Ectodermal cell (in vitro differentiated cells): ENCODE data around the gene KANK3. TPM values are rescaled to one million over a fixed set of nuclear protein-coding genes. Genes with fewer than 3 reads are reported as not detected.
A peak's percentile ranks its signal among the peaks of the same experiment; 100 is the strongest.
"Not testable (repeated sequence)": the region's sequence is repeated elsewhere in the genome, so short reads cannot be mapped to it uniquely, and the experiment has no call there.

Experiments used
- H3K27ac ChIP-seq: 2 replicates; pipeline ENCODE4 v1.7.0; 2013; ENCODE audit warnings: mild to moderate bottlenecking, low read depth, low read length; ENCODE audit not compliant: insufficient read depth, poor library complexity, severe bottlenecking
- H3K27me3 ChIP-seq: 2 replicates; pipeline ENCODE4 v1.7.0; 2013; ENCODE audit warnings: mild to moderate bottlenecking, low read length; ENCODE audit not compliant: insufficient read depth, control insufficient read depth, poor library complexity, severe bottlenecking
- H3K36me3 ChIP-seq: one replicate; pipeline ENCODE4 v1.7.0; 2013; ENCODE audit warnings: low read length; ENCODE audit not compliant: control insufficient read depth, insufficient read depth
- H3K4me1 ChIP-seq: one replicate; pipeline ENCODE4 v1.7.0; 2013; ENCODE audit warnings: low read length; ENCODE audit not compliant: control insufficient read depth, insufficient read depth
- H3K4me3 ChIP-seq: 2 replicates; pipeline ENCODE4 v1.7.0; 2013; ENCODE audit warnings: low read depth, low read length, control low read depth; ENCODE audit not compliant: insufficient read depth
- H3K9me3 ChIP-seq: 2 replicates; pipeline ENCODE4 v1.7.0; 2013; ENCODE audit warnings: mild to moderate bottlenecking, low read length, moderate library complexity; ENCODE audit not compliant: control insufficient read depth
- WGBS, 2 experiments: methylation state at CpG; one replicate each; pipeline ENCODE4 v1.1.7; 2013; ENCODE audit warnings: missing lambda C conversion rate in 2 of 2; 5-methylcytosine and 5-hydroxymethylcytosine counted together
- polyA plus RNA-seq, 4 experiments: library from polyadenylated mRNA; stranded (reverse); fragments of 50-300 nt; gene quantifications; one replicate each; pipeline ENCODE4 v1.2.3, GENCODE V29; 2013

The KANK3 gene
- 1.2 TPM for polyA plus RNA-seq (2013, experiment 1 of 4)
- 0.59 TPM for polyA plus RNA-seq (2013, experiment 2 of 4)
- 0.43 TPM for polyA plus RNA-seq (2013, experiment 3 of 4)
- polyA plus RNA-seq (2013, experiment 4 of 4), result 0.93 TPM

DNA sequence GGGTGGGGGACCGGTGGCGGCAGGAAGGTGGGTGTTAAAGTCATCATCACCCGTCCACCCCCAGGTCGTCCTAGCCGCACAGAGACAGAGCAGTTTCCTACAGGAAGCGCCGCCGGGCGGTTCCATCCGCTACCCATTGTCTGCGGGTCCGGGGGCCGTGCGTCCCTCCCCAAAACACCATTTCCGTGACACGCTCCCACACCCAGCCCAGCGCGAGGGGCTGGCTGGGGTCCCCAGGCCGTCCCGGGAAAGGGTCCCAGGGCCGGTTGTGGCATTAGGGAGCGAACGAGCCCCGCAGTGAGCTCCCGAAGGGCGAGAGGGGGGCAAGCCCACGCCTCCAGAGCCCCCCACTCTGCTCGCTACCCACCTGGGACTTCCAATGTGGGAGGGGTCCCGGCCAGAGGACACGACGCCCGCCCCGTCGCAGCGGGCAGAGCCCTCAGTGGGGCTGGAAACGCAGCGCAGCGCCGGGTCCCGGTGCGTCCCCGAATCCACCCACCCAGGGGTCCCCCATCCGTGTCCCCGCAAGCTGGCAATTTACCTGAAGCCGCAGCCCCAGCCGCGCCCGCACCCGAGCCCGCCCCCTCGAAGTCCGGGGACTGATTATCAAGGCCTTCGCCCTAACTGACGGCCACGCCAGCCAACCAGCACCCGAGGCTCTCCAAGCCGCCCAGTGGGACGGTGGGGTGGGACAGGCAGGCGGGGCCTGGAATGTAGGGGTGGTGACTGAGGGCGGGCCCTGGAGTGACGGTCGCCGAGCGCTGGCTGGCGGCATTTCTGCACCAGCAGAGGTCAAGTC lies at the start of gene KANK3:
Gene KANK3, minus strand, starts transcription at position 579 of the 799 bp plus-strand sequence. CDS start 5,434 bp downstream, outside the sequence.
- Histone ChIP-seq H3K27ac (no peak within 1 kb of the TSS), H3K36me3 (no peaks in the 10 kb centered on the region), H3K4me3 (peak within 1 kb of the TSS; percentile 30), H3K27me3 (peaks cover 60% of the 10 kb centered on the region), H3K9me3 (no peaks in the 10 kb centered on the region), H3K4me1 (no peaks in the 10 kb centered on the region)
- WGBS, 2 experiments, result 11% methylated on average over 65 of the region's 65 CpGs

DNA sequence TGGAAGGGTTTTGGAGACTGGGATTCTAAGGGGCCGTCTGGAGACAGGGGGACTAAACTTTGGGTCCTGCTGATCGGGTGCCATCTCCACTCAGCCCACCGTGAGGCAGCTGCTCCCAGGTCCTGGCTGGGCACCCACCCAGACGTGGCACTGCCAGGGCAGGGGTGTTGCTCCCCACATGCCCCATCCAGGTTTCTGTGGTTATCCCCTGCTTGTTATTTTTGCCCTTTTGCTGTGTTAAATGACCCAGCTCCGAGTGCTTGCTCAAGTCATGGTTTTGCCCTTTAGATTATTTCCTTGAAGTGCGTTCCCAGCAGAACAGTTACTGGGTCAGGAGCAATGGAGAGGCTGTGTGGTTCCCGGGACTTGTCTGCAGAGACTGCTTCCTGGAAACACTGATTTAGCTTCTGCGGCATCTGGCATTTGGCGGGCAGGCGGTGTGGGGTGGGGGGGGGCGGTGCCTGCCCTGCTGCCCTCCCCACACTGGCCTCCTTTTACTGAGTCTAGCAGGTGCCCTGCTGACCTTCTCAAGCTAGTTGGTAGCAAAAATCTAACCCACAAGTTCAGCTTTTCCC lies 49.0 kb upstream of the KANK3 start:
- H3K27ac ChIP-seq, result peak overlapping the region; percentile 3
- H3K9me3 ChIP-seq, result no peaks in the 10 kb centered on the region
- no peaks in the 10 kb centered on the region for H3K27me3 ChIP-seq
- H3K4me3 ChIP-seq, result no peak overlapping the region
- peaks cover 10% of the 10 kb centered on the region for H3K4me1 ChIP-seq
- WGBS, 2 experiments, result 85 to 90% methylated on average over 11 of the region's 11 CpGs
- H3K36me3 ChIP-seq, result no peaks in the 10 kb centered on the region

DNA sequence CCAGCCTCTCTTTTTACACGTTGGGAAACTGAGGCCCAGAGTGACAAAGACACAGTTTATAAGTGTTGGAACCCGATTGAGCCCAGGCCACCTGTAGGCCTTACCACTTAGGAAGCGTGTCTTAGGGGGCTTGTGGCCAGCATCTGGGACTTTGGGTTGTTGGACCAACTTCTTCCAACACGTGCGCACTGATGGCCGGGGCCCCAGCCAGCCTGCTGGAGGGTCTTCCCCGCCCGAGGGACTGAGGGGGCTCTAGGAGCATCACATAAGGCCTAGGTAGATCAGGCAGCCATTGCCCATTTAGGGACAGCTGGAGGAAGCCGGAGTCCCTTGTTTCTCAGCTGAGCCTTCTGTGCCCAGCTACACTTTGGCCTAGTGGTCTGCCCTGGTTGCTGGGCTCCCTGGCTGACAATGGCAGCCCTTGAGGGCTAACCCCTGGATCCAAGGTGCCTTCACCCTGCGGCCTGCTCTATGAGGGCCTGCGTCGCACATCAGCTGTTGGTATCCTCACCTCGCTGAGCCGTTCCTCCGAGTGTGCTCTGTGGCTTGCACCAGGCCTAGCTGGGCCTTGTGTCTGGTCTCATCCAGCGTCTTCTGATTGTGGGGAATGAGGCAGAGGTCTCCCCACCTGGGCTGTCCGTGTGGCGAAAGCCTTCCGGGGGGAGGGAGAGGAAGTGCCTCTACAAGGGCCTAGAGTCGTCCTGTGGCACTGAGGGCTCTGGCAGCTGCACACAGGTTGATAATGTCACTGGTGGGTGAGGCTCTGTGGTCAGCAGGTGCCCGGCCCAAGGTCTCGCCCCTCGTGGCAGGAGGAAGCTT lies 48.3 kb upstream of the KANK3 start:
- 89% methylated on average over 23 of the region's 23 CpGs for WGBS, 2 experiments
- no peaks in the 10 kb centered on the region for H3K9me3 ChIP-seq
- H3K4me3 ChIP-seq, result peak overlapping the region; percentile 30
- H3K27me3 ChIP-seq, result no peaks in the 10 kb centered on the region
- no peak overlapping the region for H3K27ac ChIP-seq
- H3K4me1 ChIP-seq, result peaks cover 8% of the 10 kb centered on the region
- H3K36me3 ChIP-seq, result no peaks in the 10 kb centered on the region

DNA sequence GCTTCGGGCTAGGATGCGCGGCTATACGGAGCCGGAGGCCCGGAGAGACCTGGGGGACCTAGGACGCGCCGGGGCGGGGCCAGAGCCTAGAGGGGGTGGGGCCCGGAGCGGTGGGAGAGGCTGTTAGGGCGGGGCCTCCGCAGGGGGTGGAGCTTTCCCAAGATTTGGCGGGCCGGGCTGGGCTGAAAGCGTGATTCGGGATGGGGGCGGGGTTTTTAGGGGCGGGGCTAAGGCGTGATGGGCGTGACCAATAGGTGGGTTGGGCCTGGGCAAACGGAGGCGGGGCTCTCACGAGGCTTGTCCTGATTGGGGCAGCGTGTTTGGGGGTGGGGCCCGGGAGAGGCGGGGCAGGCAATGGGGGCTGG lies 47.5 kb upstream of the KANK3 start:
- Histone ChIP-seq H3K27me3 (no peaks in the 10 kb centered on the region), H3K4me3 (peak overlapping the region; percentile 100), H3K36me3 (no peaks in the 10 kb centered on the region), H3K4me1 (peaks cover 8% of the 10 kb centered on the region), H3K27ac (peak overlapping the region; percentile 100), H3K9me3 (no peaks in the 10 kb centered on the region)
- WGBS, 2 experiments, result 0 to 1% methylated on average over 28 of the region's 28 CpGs

DNA sequence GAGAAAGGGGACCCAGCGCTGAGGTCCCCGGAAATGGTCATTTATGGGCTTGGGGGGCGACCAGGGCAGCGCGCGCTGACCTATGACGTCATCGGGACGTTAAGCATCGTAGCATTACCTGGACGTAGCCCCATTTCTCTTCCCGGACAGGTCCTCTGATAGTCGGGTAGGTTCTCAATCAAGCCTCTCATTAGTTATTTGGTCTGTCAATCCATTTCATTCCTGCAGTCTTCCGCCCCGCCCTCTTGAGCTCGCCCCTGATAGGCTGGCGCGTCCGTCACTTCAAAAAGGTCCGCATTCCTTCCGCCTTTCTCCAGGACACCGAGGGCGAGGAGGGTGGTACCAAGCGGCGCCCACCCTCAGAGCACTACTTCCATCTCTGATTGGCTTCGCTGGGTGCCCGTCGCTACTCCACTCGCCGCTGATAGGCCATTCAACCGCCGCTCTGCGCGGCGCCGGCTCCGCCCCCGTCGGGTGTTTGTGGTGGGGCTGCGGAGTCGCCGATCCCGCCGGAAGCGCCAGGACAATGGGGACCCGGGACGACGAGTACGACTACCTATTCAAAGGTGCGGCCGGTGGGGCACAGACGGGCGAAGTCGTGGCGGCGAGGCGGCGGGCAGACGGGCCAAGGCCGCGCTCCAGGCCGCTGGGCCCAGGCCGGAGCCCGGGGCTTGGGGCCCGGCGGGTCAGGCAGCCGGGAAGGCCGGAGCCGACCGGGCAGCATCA lies 47.0 kb upstream of the KANK3 start, which contains the start of gene RAB11B:
Gene RAB11B, plus strand, starts transcription at position 470 of the 726 bp plus-strand sequence. Its CDS starts 57 bp downstream, at position 527.
- peak within 1 kb of the TSS; percentile 100 for H3K27ac ChIP-seq
- H3K27me3 ChIP-seq, result no peaks in the 10 kb centered on the region
- H3K36me3 ChIP-seq, result no peaks in the 10 kb centered on the region
- peaks cover 8% of the 10 kb centered on the region for H3K4me1 ChIP-seq
- peak within 1 kb of the TSS; percentile 100 for H3K4me3 ChIP-seq
- no peaks in the 10 kb centered on the region for H3K9me3 ChIP-seq
- 0% methylated on average over 70 of the region's 70 CpGs for WGBS, 2 experiments

DNA sequence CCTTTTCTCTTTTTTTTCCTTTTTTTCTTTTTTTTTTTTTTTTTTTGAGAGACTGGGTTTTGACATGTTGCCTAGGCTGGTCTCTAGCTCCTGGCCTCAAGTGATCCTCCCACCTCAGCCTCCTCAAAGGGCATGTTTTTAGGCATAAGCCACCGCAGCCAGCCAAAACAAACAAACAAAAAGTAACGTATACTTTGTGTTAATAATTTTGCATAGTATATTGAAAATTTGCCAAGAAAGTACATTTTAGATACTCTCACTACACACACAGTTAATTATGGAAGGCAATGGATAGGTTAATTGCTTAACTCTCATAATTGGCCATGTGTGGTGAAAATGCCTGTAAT lies 45.5 kb upstream of the KANK3 start:
- H3K9me3 ChIP-seq, result no peaks in the 10 kb centered on the region
- no peak overlapping the region for H3K4me3 ChIP-seq
- H3K4me1 ChIP-seq, result peaks cover 8% of the 10 kb centered on the region
- no peak overlapping the region for H3K27ac ChIP-seq
- no peaks in the 10 kb centered on the region for H3K36me3 ChIP-seq
- no peaks in the 10 kb centered on the region for H3K27me3 ChIP-seq
- WGBS, 2 experiments, result no CpG with 5 or more reads among the region's 2 CpGs

DNA sequence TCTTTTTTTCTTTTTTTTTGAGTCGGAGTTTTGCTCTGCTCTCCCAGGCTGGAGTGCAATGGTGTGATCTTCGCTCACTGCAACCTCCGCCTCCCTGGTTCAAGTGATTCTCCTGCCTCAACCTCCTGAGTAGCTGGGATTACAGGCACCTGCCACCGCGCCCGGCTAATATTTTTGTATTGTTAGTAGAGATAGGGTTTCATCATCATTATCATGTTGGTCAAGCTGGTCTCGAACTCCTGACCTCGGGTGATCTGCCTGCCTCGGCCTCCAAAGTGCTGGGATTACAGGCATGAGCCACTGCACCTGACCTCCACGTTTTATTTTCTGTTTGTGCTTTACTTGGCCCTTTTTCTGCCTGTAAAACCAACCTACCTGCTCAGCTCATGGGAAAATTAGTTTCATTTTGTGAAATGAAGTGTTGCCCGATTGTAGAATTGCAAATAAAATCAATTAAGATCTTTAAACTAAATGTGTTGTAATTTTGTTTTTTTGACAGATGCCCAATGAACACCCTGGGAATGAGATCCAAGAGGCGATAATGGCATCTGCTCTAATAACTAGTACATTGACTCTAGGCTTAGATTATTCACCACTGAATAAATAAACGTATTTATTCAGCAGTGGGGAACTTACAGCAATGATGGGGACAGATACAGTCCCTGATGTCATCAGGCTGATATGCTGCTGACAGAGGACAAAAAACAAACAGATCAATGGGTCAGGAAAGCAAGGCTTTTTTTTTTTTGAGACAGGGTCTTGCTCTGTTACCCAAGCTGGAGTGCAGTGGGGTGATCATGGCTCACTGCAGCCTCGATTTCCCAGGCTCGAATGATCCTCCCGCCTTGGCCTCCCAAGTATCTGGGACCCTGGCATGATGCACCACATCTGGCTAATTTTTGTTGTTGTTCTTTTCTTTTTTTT lies 44.9 kb upstream of the KANK3 start:
- Histone ChIP-seq H3K36me3 (no peaks in the 10 kb centered on the region), H3K27me3 (no peaks in the 10 kb centered on the region), H3K9me3 (no peaks in the 10 kb centered on the region), H3K27ac (no peak overlapping the region), H3K4me1 (peaks cover 8% of the 10 kb centered on the region), H3K4me3 (no peak overlapping the region)
- 92 to 94% methylated on average over 14 to 16 of the region's 16 CpGs for WGBS, 2 experiments

DNA sequence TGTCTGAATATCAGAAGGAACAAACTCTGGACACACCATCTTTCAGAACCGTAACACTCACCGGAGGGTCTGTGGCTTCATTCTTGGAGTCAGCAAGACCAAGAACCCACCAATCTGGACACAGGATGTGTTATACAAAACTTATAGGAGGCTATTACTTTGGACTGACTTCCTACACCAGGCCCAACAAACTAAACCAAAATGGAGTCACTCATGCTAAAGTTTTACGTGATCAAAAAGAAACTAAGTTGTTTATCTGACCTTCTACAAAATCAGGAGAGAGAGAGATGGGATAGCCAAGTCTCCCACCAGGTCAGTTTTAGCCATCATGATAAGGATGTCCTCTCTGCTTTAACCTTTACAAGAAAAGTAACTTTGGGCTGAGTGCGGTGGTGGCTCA lies 43.9 kb upstream of the KANK3 start:
- H3K4me3 ChIP-seq, result no peak overlapping the region
- H3K27me3 ChIP-seq, result no peaks in the 10 kb centered on the region
- peaks cover 7% of the 10 kb centered on the region for H3K4me1 ChIP-seq
- H3K36me3 ChIP-seq, result no peaks in the 10 kb centered on the region
- no peaks in the 10 kb centered on the region for H3K9me3 ChIP-seq
- H3K27ac ChIP-seq, result no peak overlapping the region
- WGBS, 2 experiments, result 86% methylated on average over 4 of the region's 4 CpGs

DNA sequence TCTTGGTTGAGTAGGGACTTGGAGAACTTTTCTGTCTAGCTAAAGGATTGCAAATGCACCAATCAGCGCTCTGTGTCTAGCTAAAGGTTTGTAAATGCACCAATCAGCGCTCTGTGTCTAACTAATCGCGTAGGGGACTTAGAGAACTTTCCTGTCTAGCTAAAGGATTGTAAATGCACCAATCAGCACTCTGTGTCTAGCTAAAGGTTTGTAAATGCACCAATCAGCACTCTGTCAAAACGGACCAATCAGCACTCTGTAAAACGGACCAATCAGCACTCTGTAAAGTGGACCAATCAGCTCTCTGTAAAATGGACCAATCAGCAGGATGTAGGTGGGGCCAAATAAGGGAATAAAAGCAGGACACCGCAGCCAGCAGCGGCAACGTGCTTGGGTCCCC lies 43.4 kb upstream of the KANK3 start:
- 83 to 88% methylated on average over 9 of the region's 9 CpGs for WGBS, 2 experiments
- not testable (repeated sequence) for H3K27me3 ChIP-seq, H3K27ac ChIP-seq, H3K4me1 ChIP-seq, H3K9me3 ChIP-seq, H3K4me3 ChIP-seq, H3K36me3 ChIP-seq
